ENCODE measurements around the gene PPIE.
"Not testable (repeated sequence)": the region's sequence is repeated elsewhere in the genome, so short reads cannot be mapped to it uniquely, and the experiment has no call there.

The PPIE gene

GRCh38 chr1:39760074-39761008 lies 21.7 kb downstream of the PPIE start:
- in situ Hi-C loops (cut with HindIII; ENCODE audit: low sequenced_read_pairs) = no loop called here
- H3K4me3 ChIP-seq (ENCODE audit: low read depth, low read length) = no peak overlapping the region
- TF ChIP-seq, protein P1, sequence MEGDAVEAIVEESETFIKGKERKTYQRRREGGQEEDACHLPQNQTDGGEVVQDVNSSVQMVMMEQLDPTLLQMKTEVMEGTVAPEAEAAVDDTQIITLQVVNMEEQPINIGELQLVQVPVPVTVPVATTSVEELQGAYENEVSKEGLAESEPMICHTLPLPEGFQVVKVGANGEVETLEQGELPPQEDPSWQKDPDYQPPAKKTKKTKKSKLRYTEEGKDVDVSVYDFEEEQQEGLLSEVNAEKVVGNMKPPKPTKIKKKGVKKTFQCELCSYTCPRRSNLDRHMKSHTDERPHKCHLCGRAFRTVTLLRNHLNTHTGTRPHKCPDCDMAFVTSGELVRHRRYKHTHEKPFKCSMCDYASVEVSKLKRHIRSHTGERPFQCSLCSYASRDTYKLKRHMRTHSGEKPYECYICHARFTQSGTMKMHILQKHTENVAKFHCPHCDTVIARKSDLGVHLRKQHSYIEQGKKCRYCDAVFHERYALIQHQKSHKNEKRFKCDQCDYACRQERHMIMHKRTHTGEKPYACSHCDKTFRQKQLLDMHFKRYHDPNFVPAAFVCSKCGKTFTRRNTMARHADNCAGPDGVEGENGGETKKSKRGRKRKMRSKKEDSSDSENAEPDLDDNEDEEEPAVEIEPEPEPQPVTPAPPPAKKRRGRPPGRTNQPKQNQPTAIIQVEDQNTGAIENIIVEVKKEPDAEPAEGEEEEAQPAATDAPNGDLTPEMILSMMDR (IDR thresholded peaks at IDR 0.05; ENCODE audit: low read depth, low read length) = no peak
- no peak for DNase-seq (ENCODE audit: low read depth, low spot score)

GRCh38 chr1:39761016-39761415 lies 22.3 kb downstream of the PPIE start:
- DNase-seq (ENCODE audit: low read depth, low spot score) = no peak
- H3K4me3 ChIP-seq (ENCODE audit: low read depth, low read length) = no peak overlapping the region
- TF ChIP-seq, protein P1 (IDR thresholded peaks at IDR 0.05; ENCODE audit: low read depth, low read length) = no peak
- in situ Hi-C loops (cut with HindIII; ENCODE audit: low sequenced_read_pairs) = no loop called here

DNA sequence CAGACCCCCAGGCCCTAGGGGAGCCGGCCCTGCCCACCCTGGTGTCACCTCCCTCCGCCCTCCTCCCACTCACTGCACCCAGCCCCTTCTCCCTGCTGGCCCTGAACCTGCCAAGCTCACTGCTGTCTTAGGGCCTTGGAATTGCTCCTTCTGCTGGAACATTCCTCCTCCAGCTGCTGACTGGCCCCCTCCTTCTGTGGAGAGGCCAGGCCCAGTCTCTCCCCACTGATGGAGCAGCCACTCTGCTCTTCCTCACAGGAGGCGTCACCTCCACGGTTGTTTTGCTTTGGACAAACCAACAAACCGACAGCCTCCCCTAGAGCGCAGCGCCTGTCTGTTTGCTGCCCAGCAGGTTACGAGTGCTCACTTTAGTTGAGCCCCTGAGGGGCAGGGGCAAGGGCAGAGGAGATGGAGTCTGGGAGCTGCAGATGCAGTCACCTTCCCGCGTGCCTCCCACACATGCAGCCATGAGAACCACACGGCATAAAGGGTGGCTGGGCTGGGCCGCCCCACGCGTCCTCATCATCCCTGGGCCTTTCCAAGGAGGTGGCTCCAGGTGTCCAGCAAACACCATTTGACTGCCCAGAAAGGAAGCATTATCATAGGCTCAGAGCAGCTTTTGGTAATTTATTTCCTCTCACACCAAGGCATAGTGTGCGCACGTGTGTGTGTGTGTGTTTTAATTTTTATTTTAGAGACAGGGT lies 23.0 kb downstream of the PPIE start:
- in situ Hi-C loops (cut with HindIII; ENCODE audit: low sequenced_read_pairs) = no loop called here

GRCh38 chr1:39762550-39763540 lies 24.2 kb downstream of the PPIE start:
- in situ Hi-C loops (cut with HindIII; ENCODE audit: low sequenced_read_pairs) = no loop called here
- H3K4me3 ChIP-seq (ENCODE audit: low read depth, low read length) = no peak overlapping the region
- TF ChIP-seq, protein P1 (IDR thresholded peaks at IDR 0.05; ENCODE audit: low read depth, low read length) = no peak
- no peak for DNase-seq (ENCODE audit: low read depth, low spot score)

More for the DNA sequence above, 23.0 kb downstream of the PPIE start:
- H3K4me3 ChIP-seq (ENCODE audit: low read depth, low read length) = no peak overlapping the region
- TF ChIP-seq, protein P1 (IDR thresholded peaks at IDR 0.05; ENCODE audit: low read depth, low read length) = no peak
- DNase-seq (ENCODE audit: low read depth, low spot score) = no peak

DNA sequence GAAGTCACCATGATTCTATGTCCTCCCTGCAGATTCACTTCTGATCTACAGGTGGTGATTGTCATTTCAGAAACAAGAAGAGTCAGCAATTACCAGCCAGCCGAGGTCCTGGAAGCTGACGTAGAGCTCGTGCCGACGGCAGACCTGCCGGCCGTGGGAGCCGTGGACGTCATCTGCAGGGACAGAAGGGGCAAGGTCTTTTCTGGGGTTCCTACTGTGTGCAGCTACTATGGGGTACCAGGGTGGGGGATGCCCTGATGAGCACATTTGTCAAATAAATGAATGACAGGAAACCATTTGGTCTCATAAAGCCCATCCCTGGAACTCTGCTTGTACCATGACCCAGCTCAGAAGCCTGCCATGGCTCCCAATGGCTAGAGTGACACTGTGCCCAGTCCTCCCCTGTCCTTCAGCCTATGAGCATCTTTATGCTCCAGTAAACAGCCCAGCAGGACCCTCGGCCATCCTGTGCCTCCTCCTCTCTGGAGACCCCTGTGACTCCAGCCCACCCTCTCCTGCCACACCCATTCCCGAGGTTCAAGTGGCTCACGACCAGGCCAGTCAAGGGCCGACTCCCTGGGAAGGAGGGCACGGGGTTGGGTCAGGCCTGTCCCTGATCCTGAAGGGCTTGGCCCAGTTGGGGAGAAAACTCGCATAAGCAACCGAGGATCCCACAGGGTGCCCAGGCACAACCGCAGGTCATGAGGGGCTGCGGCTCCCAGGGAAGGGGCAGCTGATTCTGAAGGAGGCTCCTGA lies 25.1 kb downstream of the PPIE start:
- in situ Hi-C loops (cut with HindIII; ENCODE audit: low sequenced_read_pairs); DNase-seq (ENCODE audit: low read depth, low spot score); H3K4me3 ChIP-seq (ENCODE audit: low read depth, low read length): not testable (repeated sequence)

DNA sequence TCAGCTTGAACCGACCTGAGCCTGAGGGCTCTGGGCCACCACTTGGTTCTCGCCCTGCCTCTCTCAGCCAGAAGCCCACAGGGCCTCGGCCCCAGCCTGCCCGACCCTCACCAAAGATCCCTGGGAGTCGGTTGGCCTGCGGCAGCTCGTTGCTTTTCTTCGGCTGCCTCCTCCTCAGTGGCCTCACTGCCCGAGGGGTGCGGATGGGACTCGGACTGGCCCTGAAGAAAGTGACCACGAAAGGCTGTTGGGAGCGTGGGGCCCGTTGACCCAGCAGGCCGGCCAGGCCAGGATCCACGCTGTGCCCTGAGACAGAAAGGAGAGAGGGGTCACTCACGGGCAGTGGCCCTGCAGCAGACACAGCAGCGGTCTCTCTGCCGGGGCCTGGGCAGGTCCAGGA lies 25.8 kb downstream of the PPIE start:
- DNase-seq (ENCODE audit: low read depth, low spot score); in situ Hi-C loops (cut with HindIII; ENCODE audit: low sequenced_read_pairs): not testable (repeated sequence)

DNA sequence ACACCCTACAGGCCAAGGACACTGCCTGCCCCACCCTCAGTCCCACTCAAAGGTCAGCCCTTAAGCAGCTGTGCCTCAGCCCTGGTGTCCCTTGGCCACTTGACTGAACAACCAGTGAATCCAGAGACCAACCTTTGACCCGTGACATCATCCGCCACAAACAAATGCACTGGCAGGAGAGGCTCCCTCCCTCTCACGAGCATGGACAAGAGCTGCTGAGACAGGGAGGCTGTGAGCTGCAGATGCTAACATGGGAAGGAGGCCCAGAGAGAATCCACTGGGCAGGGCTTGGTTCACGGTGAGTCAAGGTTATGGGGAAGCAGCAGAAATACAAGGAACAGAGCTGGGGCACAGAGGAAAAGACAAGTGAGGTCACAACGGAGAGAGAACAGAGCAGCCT lies 27.8 kb downstream of the PPIE start:
- in situ Hi-C loops (cut with HindIII; ENCODE audit: low sequenced_read_pairs); H3K4me3 ChIP-seq (ENCODE audit: low read depth, low read length); DNase-seq (ENCODE audit: low read depth, low spot score): not testable (repeated sequence)

More for the DNA sequence above, 25.8 kb downstream of the PPIE start:
- not testable (repeated sequence) for H3K4me3 ChIP-seq (ENCODE audit: low read depth, low read length)

DNA sequence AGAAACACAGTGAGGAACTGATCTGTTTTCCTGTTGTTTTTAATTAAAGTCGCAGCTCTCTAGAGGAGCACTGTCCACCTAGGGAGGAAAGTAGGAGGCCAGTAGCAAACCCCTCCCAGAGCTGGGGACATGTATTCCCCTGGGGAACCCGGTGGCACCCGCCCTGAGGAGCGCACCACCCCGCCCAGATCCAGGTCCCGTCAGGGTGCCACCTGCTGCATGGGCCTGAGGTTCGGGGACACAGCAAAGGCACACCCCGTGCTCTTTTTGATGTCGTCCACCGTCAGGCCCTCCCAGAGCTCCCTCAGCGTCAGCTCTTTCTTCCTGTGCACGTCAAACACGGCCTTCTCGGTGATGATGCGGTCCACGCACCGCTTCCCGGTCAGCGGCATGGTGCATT lies 30.8 kb downstream of the PPIE start:
- H3K4me3 ChIP-seq (ENCODE audit: low read depth, low read length); in situ Hi-C loops (cut with HindIII; ENCODE audit: low sequenced_read_pairs); DNase-seq (ENCODE audit: low read depth, low spot score): not testable (repeated sequence)

GRCh38 chr1:39770100-39771021 lies 31.7 kb downstream of the PPIE start:
- in situ Hi-C loops (cut with HindIII; ENCODE audit: low sequenced_read_pairs); DNase-seq (ENCODE audit: low read depth, low spot score); H3K4me3 ChIP-seq (ENCODE audit: low read depth, low read length): not testable (repeated sequence)

DNA sequence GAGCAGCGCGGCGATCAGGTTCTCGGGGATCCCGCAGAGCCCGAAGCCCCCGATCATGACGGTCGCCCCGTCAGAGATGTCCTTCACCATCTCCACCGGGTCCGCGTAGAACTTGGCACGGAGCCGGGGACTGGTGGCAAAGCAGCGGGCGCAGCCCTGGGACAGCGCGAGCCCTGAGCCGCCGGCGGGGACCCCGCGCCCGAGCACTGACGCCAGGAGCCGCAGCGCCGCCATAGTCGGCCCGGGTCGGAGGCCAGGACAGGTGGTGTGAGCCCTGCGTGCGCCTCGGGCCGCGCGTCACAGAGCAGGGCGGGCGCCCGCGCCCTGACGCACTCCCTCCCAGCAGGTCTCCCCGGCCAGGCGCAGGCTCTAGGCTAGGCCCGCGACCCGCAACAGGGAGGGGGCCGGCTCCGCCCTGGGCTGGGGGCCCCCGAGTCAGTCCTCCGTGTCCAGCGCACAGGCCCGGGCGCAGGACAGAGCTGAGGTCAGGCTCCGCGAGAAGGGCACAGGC lies 32.4 kb downstream of the PPIE start, which contains the start of gene OXCT2:
OXCT2 (minus strand) TSS at position 327 of the 511 bp plus-strand sequence; CDS start at position 234, 93 bp downstream.
- DNase-seq (ENCODE audit: low read depth, low spot score); in situ Hi-C loops (cut with HindIII; ENCODE audit: low sequenced_read_pairs); H3K4me3 ChIP-seq (ENCODE audit: low read depth, low read length): not testable (repeated sequence)

Measured in astrocyte of the spinal cord (primary cell).